HEK293T (cell line): Measurements from ENCODE around the gene RC3H1.

Source experiments
- CTCF ChIA-PET: fragments of 350-600 bp; formaldehyde crosslinking; extraction: SDS; loops from one replicate; lab custom pipeline; 2021; ENCODE audit warnings: antibody characterized with exemption, inconsistent platforms; lab: Yijun Ruan, JAX
- POLR2A ChIA-PET: fragments of 350-600 bp; formaldehyde crosslinking; extraction: SDS; loops from one replicate; lab custom pipeline; 2020; ENCODE audit warnings: antibody characterized with exemption, inconsistent platforms; lab: Yijun Ruan, JAX
- DNase-seq: peaks from one replicate; pipeline ENCODE4 v3.0.0; 2012; ENCODE audit warnings: mixed read lengths; ENCODE audit errors: extremely low spot score
- ARNT ChIP-seq: fragments of 450-650 bp; IDR thresholded peaks from 2 replicates; pipeline ENCODE4 v1.6.1; 2017; ENCODE audit warnings: mild to moderate bottlenecking
- BHLHE40 ChIP-seq: fragments of 450-650 bp; IDR thresholded peaks from 2 replicates; pipeline ENCODE4 v1.6.1; 2016; ENCODE audit warnings: mild to moderate bottlenecking, moderate library complexity, borderline replicate concordance
- CTBP1 ChIP-seq: fragments of 450-650 bp; IDR thresholded peaks from 2 replicates; pipeline ENCODE4 v1.6.1; 2016; ENCODE audit warnings: borderline replicate concordance
- ELF4 ChIP-seq: fragments of 450-650 bp; IDR thresholded peaks from 2 replicates; pipeline ENCODE4 v1.6.1; 2017; ENCODE audit warnings: antibody characterized with exemption
- FOXA1 ChIP-seq: fragments of 450-650 bp; IDR thresholded peaks from 2 replicates; pipeline ENCODE4 v1.6.1; 2016; ENCODE audit warnings: mild to moderate bottlenecking
- FOXK2 ChIP-seq: fragments of 450-650 bp; IDR thresholded peaks from 2 replicates; pipeline ENCODE4 v1.6.1; 2016; ENCODE audit warnings: mild to moderate bottlenecking
- FOXM1 ChIP-seq: fragments of 450-650 bp; IDR thresholded peaks from 2 replicates; pipeline ENCODE4 v1.6.1; 2017; ENCODE audit warnings: mild to moderate bottlenecking, borderline replicate concordance
- L3MBTL2 ChIP-seq: fragments of 450-650 bp; conservative IDR thresholded peaks from 2 replicates; pipeline ENCODE4 v1.6.1; 2016; ENCODE audit warnings: mild to moderate bottlenecking
- LEF1 ChIP-seq: fragments of 450-650 bp; IDR thresholded peaks from 2 replicates; pipeline ENCODE4 v1.6.1; 2017; ENCODE audit warnings: mild to moderate bottlenecking, borderline replicate concordance
- NFRKB ChIP-seq: fragments of 450-650 bp; IDR thresholded peaks from 2 replicates; pipeline ENCODE4 v1.6.1; 2016; ENCODE audit warnings: mild to moderate bottlenecking, moderate library complexity
- SP1 ChIP-seq: fragments of 450-650 bp; IDR thresholded peaks from 2 replicates; pipeline ENCODE4 v1.6.1; 2017
- SUZ12 ChIP-seq: fragments of 450-650 bp; IDR thresholded peaks from 2 replicates; pipeline ENCODE4 v1.6.1; 2016; ENCODE audit warnings: mild to moderate bottlenecking
- TARDBP ChIP-seq: fragments of 450-650 bp; IDR thresholded peaks from 2 replicates; pipeline ENCODE4 v1.6.1; 2016
- ZNF384 ChIP-seq: fragments of 450-650 bp; IDR thresholded peaks from 2 replicates; pipeline ENCODE4 v1.6.1; 2016
- TF ChIP-seq, protein P1 (sequence below): fragments of 450-650 bp; IDR thresholded peaks from 2 replicates; pipeline ENCODE4 v1.6.1; 2016

Gene RC3H1

DNA sequence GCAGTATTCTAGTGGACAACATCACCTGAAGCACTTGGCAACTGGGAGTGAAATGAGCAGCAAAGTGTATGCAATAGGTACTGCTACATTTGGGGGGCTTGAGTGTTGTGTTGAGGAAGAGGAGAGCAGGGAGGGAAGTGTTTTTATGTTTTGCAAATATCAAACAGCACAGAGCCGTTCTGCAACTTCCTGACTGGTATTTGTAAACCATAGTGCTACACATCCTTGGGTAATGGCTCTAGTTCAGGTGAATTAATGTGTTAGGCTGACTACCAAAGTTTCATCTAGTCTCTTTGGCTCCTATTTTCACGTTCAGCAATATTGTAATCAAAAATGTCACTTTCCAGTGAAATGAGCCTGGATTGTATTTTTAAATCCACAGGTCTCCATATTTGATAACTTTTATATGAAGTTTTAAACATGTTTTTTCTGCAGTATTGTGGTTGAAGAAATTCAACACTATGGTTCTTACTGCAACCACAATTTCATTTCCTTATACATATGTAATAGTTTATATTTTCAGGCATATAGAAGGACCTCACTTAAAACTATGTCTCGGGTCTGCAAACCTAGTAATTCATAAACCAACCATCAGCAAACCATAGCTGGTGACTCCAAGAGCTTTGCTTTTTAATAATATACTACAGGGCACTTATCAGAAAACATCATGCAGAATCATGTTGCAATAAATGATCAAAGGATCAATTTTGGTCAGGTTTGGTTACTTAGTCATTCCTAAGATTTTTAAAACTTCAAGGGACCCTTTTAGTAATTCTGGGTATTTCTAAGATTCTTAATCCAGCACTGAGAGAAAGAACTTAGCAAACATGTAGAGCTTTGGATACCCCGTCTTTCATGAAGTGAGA, 135.2 kb downstream of the RC3H1 start:
- CTCF ChIA-PET, result no interaction called here
- TF ChIP-seq SP1 (no peak), BHLHE40 (no peak), TARDBP (no peak), ZNF384 (no peak), FOXK2 (no peak), ARNT (no peak), CTBP1 (no peak), FOXM1 (no peak), LEF1 (no peak), SUZ12 (no peak), FOXA1 (no peak), ELF4 (no peak), L3MBTL2 (no peak), NFRKB (no peak)
- TF ChIP-seq, protein P1, sequence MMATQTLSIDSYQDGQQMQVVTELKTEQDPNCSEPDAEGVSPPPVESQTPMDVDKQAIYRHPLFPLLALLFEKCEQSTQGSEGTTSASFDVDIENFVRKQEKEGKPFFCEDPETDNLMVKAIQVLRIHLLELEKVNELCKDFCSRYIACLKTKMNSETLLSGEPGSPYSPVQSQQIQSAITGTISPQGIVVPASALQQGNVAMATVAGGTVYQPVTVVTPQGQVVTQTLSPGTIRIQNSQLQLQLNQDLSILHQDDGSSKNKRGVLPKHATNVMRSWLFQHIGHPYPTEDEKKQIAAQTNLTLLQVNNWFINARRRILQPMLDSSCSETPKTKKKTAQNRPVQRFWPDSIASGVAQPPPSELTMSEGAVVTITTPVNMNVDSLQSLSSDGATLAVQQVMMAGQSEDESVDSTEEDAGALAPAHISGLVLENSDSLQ, result no peak
- DNase-seq, result no peak
- POLR2A ChIA-PET, result no interaction called here

DNA sequence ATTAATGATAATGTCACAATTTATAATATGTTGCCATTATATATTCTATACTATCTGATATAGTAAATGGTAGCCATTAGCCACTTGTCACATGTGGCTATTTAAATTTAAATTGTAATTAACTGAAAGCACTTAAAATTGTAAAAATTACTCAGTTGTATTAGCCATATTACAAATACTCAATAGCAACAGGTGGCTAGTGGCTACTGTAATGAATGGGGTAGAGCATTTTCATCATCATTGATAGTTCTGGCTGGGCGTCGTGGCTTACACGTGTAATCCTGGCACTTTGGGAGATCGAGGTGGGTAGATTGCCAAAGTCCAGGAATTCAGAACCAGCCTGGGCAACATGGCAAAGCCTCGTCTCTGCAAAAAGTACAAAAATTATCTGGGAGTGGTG, 137.5 kb downstream of the RC3H1 start:
- CTCF ChIA-PET, result no interaction called here
- TF ChIP-seq SUZ12, result no peak
- TF ChIP-seq ZNF384, result no peak
- no peak for TF ChIP-seq L3MBTL2
- TF ChIP-seq FOXA1, result no peak
- no peak for DNase-seq
- POLR2A ChIA-PET, result no interaction called here
